HG02938 (cell line): ENCODE results near the gene RNASE4.
A peak's percentile ranks its signal among the peaks of the same experiment; 100 is the strongest.

ENCODE experiments used
- ATAC-seq: cut with Tn5 transposase; IDR thresholded peaks from one replicate; pipeline ENCODE4 v1.9.1; 2021; ENCODE audit warnings: mild to moderate bottlenecking, moderate library complexity; ENCODE audit not compliant: unreplicated experiment

RNASE4 gene

GRCh38 chr14:20671597-20672283 is 12.6 kb upstream of the RNASE4 start:
- peak; percentile 31 for ATAC-seq

DNA sequence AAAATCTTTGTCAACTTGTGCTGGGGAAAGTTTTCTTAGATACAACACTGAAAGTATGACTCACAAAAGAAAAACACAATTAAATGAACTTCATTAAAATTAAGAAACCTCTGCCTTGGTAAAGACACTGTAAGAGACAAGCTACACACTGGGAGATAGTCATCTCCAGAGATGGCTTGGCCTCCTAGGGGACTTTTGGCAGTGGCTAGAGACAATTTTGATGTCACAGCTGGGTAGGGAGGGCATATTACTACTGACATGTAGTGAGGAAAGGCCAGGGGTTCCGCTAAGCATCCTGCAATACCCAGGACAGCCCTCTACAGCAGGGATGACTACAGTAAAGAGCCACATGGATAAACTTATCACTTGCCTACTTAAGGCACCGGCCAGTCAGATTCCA is 8.7 kb upstream of the RNASE4 start:
- ATAC-seq: no peak

DNA sequence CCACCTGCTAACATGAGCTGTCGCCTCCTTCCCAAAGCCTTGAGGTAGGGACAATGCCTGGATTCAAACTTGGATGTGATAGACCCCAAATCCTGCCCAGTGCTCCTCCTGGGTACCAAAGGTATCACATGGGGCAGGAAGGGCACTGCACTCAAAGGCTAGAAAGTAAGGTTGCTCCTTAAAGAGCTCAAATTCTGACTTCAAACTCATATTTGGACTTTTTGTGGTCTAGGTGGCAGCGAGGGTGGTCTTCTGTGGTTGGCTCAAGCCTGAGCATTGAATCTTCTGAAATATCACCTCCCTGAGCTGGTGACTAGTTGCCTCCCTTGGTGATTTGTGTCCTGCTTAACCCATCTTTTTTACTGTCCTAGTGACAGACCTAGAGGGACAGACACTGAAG is 8.3 kb upstream of the RNASE4 start:
- no peak for ATAC-seq

DNA sequence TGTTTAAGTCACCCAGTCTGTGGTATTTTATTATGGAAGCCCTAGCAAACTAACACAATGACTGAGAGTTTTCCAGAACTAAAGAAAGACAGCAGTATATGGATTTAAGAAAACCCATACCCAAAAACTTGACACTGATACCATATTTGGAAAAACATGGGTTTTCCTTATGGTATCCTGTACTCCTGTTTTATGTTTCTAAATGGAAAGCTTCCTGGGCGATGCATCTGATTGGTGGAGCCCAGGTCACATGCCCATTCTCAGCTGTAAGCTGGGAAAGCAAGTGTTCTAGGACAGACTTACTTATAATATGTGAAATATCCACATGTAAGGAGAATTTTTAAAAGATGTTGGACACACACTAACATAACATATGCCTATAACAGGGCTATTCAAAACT is 4.5 kb upstream of the RNASE4 start:
- ATAC-seq: no peak

DNA sequence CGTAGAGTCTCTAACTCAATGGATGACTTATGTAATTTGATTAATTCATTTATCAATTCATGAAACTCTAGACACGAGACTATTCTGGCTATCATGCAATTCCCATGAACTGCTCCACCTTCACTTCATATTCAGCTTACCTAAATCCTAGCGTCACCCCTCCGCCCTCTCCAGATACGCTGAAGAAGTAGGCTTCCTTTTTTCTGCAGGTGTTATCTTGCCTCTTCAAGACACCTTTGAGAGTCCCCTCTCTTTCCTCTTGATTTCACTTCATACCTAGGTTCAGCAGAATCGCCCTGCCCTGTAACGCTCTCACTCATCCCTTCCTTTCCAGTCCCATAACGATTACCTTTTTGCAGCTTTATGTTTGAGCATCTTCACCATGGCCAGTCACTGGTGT is 4.0 kb upstream of the RNASE4 start:
- no peak for ATAC-seq

- ATAC-seq: no peak
Observed at GRCh38 chr14:20680843-20681347, 3.5 kb upstream of the RNASE4 start.

- ATAC-seq: no peak
Observed at GRCh38 chr14:20681348-20682126, 2.8 kb upstream of the RNASE4 start.

DNA sequence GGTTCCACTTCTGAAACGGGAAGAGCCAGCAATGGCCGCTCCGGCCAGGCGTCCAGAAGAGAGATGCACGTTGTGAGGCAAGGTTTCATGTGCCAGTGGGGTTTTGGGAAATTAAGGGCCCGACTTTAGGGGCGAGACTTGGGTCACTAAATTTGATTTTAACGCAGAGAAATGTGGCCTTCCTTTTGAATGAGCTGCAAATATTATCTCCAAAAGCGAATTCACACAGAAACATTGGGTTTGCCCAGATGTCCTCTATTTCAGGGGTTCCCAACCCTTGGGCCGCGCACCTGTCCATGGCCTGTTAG is 2.3 kb upstream of the RNASE4 start:
- no peak for ATAC-seq

- ATAC-seq: peak; percentile 38
Observed at GRCh38 chr14:20682435-20683124, 1.8 kb upstream of the RNASE4 start.

GRCh38 chr14:20683125-20683890 is 1.1 kb upstream of the RNASE4 start:
- peak; percentile 25 for ATAC-seq

DNA sequence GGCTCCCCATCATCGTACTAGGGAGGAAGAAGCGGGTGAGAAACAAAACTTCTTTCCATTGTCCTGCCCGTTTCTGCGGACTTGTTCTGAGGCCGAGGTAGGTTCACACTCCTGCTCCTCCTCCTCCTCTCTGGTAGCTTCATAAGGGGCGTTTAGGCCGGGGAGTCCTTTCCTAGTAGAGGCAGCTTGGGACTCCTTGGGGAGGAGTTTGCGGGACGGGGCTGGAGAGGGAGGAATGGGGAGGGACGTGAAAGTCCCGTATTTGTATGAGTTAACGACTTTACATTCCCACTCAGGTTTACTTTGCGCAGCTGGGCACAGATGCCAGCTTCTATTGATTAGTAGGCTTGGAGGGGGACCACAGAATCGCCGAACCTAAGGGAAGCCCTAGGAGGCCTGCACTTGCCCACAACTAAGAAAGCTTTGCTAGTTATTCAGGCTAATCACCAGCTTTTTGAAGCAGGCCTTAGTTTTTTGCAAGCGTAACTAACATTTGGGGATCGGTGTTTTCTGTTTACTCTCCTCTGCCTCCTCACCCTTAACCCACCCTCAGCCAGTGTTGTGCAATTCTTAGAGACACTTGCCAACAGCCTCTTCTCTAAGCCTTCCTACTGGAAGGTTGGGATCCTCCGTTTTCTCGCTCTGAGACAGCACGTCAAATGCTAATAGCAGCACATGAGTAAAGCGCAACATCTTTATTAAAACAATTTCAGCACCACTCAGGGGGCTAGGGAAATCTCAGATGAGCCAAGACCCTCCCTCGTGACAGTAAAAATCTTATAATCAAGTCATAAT is 499 bp downstream of the RNASE4 start:
- no peak for ATAC-seq

DNA sequence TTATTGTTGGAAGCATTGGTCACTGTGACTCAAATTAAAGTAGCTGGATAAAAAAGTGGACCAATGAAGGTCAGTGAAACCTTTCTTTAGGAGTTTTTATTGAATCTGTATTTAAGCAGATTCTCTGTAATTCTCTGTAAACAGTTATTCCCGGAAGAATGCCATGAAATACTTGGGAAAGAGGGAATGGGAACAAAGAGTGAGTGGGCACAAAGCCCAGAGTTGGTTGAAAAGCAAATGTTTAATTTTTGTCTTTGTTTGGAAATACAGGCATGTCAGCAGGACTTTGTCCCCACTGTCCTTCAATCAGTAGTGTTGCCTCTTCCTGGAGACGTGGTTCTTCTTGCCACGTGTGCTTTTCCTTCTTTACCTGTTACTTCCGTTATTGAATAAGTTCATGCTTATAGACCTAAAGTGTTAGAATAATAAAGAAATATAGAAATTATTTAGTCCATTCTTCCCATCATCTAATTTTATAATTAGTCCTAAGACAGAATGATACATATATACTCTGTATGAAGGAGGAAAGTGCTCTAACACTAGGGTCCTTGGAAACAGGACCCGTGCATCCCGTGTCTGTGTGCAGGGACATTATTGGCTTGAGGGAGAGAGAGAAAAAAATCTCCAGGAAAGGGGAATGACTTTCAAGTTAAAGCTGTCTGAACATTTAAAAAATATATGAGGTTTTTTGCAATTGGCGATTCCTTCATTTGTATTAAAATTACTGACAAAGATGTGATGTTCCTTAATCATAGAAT is 2.2 kb downstream of the RNASE4 start:
- no peak for ATAC-seq

DNA sequence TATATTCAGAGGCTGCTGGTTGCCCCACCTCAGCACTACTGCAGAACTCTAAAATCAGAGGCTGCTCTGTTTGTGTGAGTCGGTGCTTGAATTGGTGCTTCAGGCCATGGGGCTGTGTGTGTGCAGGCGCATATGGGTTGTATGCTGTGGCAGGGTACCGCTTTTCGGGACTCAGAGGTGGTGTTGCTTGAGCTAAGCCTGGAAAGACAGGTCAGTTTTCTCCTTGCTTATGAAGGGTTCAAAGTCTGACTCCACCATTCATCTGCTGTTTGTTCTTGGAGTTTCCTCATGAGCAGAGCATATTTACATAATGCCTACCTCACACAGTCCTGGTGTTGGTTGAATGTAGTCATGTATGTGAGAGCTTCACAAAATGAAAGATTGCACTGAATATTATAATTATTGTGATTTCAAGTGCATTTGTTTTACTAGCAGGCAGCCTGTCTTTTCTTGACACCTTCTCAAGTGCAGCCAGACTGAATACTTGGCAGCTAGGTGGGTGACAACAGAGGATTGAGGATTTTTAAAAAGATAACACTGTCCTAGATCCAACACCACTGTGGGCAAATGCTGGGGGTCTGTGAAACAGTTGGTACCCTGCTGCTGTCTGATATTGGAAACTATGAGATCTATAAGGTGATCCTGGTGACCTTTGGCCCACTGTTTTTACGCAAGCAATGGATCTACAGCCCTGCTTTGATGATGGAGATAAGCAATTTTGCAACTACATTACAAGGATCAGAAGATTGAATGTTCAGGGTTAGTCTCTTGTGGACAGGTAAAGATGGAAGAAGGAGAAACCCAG is 3.2 kb downstream of the RNASE4 start:
- ATAC-seq: no peak

DNA sequence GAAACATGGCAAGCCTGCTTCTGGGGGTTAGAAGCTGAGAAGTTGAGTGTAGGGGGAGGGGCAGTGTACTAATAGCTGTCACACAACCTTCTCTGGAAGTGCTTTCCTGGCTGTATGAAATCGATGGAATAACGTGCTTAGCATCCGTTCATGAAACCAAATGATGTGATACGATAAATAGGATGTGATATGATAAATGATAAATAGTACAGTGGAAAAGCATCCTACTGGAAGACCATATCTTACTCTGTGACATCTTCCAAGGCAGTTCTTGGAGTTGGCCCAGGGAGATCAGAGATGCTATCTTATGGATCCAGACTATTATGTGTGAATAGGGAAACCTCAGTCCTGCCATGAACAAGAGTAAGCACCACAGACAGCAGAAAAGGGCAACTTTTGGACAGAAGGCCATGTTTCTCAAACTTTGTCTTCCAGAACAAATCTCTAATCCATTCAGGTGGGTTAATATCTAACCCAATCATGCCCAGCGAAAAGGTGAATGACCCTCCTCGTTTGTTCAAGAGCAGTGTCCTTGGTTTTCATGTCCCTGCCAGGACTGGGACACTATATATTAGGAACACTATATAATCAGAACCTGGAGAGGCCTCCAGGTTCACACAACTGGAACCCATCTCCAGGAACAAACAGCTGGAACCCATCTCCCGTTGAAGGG is 3.9 kb downstream of the RNASE4 start, which contains the start of gene ANG:
ANG (plus strand) TSS at position 598 of the 673 bp plus-strand sequence. CDS start 4,801 bp downstream, outside the sequence.
- no peak for ATAC-seq

DNA sequence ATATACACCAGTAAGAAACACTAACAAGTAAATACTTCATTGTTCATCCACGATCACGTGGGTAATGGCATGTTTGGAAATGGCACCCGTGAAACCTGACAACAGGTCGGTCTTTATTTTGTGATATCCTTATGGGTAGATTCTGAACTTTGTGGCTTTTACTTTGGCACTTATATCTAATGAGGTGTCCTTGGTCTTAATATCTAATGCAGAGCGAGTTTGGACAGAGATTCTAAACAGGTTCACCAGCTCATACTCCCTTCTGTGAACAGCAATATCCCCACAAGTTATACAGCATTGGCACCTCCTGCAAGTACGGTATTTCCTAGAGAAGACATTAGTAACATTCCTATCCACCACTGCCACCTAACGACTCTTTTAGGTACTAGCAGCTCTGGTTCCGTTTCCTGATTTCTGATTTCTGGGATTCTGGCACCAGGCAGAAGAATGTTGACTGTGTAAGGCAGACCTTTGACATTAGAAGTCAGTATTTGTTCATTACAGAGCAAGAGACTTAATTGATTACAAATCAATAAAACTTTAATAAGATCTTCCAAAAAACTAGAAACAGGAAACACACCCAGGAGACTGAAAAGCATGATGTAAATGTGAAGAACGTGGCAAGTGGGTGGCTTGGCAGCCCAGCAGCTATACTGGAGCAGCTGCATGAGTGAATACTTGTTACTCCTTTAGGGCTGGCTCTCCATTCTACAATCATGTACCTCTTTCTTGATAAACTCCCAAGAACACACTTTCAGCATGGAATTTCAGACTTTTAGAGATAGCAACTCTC is 6.7 kb downstream of the RNASE4 start:
- ATAC-seq: no peak

DNA sequence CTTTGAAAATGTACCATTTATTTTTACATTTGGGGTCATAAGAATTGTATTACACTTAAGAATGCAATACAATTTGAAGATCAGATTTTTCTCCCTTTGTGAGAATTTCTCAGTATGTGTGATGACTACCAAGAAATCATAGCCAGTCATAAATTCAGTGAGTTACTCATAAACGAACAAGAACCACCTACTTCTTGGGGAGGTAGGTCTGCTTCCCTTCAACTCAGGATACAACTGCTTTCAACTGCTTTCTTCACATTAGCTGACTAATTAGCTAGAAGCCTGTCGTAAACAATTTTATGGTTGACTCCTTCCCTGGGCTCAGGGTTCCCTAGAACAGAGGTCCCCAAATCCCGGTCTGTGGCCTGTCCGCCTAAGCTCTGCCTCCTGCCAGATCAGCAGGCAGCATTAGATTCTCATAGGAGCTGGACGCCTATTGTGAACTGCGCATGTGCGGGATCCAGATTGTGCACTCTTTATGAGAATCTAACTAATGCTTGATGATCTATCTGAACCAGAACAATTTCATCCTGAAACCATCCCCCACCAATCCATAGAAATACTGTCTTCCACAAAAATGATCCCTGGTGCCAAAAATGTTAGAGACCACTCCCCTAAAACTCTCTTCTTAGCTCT is 7.9 kb downstream of the RNASE4 start:
- no peak for ATAC-seq

DNA sequence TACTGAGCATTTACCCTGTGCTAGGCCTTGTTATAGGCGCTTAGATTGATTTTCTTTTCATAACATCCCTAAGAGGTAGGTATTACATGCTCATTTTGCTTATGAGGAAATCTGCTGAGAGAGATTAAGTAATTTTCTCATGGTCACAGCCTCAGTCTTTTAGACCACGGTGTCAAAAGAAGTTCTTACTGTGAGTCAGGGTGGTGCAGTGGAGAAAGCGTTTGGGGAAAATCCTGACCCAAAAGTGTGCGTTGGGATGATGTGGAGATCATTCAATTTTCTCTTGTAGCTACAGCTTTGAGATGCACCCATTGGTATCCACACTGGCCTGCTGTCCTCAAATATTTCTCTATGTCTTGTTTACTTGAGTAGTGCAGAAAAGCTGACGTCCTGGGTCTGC is 12.4 kb downstream of the RNASE4 start:
- ATAC-seq: no peak
